Measurements from ENCODE around the gene KAZN.

KAZN gene

GRCh38 chr1:14841951-14842350 lies 243.5 kb downstream of the KAZN start:
- DNase-seq, result no peak

- no peak for DNase-seq
These were observed 243.9 kb downstream of the KAZN start for GRCh38 chr1:14842361-14842760.

GRCh38 chr1:14842891-14843290 lies 244.4 kb downstream of the KAZN start:
- DNase-seq, result no peak

GRCh38 chr1:14843525-14843924 lies 245.0 kb downstream of the KAZN start:
- no peak for DNase-seq

GRCh38 chr1:14844356-14844755 lies 245.9 kb downstream of the KAZN start:
- DNase-seq, result no peak

GRCh38 chr1:14844923-14845617 lies 246.6 kb downstream of the KAZN start:
- no peak for DNase-seq

GRCh38 chr1:14845851-14846250 lies 247.4 kb downstream of the KAZN start:
- no peak for DNase-seq

GRCh38 chr1:14846688-14847087 lies 248.2 kb downstream of the KAZN start:
- no peak for DNase-seq

GRCh38 chr1:14848203-14848602 lies 249.7 kb downstream of the KAZN start:
- DNase-seq, result no peak

GRCh38 chr1:14848625-14849024 lies 250.1 kb downstream of the KAZN start:
- DNase-seq, result no peak

- no peak for DNase-seq
These were observed 250.6 kb downstream of the KAZN start for GRCh38 chr1:14849038-14849437.

- DNase-seq, result no peak
These were observed 252.1 kb downstream of the KAZN start for GRCh38 chr1:14850563-14850962.

GRCh38 chr1:14851760-14852159 lies 253.3 kb downstream of the KAZN start:
- no peak for DNase-seq

- DNase-seq, result no peak
These were observed 253.8 kb downstream of the KAZN start for GRCh38 chr1:14852291-14852690.

GRCh38 chr1:14853518-14853917 lies 255.0 kb downstream of the KAZN start:
- DNase-seq, result no peak

GRCh38 chr1:14855268-14855667 lies 256.8 kb downstream of the KAZN start:
- no peak for DNase-seq

- DNase-seq, result no peak
These were observed 257.3 kb downstream of the KAZN start for GRCh38 chr1:14855801-14856200.

- DNase-seq, result no peak
These were observed 259.1 kb downstream of the KAZN start for GRCh38 chr1:14857436-14858195.

- no peak for DNase-seq
These were observed 263.8 kb downstream of the KAZN start for GRCh38 chr1:14862114-14862771.

GRCh38 chr1:14865106-14865505 lies 266.6 kb downstream of the KAZN start:
- DNase-seq, result no peak

GRCh38 chr1:14866911-14867612 lies 268.6 kb downstream of the KAZN start:
- no peak for DNase-seq

- no peak for DNase-seq
These were observed 270.7 kb downstream of the KAZN start for GRCh38 chr1:14869187-14869586.

GRCh38 chr1:14871218-14871970 lies 272.9 kb downstream of the KAZN start:
- DNase-seq, result no peak
